CD4-positive, alpha-beta T cell treated with Interleukin-6 at 100 ng/mL for 8 hours (primary cell): ENCODE measurements around the gene UGT1A8.
A peak's percentile ranks its signal among the peaks of the same experiment; 100 is the strongest.
"Not testable (repeated sequence)": the region's sequence is repeated elsewhere in the genome, so short reads cannot be mapped to it uniquely, and the experiment has no call there.

Experiments
- DNase-seq: peaks from one replicate; pipeline ENCODE4 v3.0.0-alpha.2; 2020; ENCODE audit warnings: mixed read lengths, low spot score

UGT1A8 gene

DNA sequence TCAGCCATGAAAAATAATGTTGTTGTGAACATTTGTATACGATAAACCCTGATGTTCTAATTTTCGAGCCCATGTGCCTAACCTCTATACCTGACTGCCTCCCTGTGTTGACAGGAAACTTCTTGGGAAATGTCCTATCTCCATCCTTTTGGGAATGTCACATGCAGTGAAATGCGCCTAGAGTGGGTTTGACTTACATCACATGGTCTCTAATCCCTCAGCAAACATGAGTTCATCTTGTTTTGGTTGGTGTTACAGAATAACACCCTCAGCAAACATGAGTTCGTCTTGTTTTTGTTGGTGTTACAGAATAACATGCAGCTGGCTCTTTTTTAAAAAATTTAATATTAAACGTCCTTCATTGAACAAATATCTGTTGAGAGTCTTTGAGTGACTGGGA, 70.9 kb downstream of the UGT1A8 start:
- DNase-seq, result no peak

DNA sequence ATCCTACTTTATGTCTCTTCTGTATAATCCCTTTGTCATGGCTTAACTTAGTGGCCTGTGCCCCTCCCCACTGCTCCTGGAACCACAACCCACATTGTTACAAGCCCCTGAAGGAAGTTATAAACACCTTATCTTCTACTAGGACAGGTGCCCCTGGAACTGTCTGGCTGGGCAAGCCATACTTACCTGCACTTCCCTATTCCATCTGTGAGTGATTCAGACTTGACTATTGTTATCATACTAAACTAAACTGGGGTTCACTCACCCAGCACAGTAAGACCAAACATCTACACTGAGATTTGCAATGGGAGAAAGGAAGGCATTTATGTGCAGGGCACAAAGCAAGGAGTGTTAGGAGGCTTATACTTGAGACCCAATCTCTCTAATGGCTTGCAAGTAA, 71.6 kb downstream of the UGT1A8 start:
- DNase-seq, result no peak

DNA sequence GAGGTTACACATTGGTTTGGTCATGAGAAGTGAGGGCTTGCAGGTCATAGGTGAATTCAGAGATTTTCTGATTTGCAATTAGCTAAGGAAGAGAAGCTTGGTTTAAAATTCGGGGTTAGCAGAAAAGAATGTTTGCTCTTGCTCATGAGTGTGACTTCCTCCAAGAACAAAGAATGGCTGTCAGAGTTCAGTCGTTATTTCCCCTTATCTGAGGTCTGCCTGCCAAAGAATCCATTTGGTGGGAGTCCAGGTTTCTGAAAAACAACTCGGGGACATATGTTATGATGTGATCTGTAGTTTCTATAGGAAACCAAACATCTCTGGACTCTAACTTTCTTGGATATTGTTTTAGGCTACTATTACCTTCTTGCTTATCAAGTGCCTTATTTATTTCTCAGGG, 72.1 kb downstream of the UGT1A8 start:
- DNase-seq, result no peak

DNA sequence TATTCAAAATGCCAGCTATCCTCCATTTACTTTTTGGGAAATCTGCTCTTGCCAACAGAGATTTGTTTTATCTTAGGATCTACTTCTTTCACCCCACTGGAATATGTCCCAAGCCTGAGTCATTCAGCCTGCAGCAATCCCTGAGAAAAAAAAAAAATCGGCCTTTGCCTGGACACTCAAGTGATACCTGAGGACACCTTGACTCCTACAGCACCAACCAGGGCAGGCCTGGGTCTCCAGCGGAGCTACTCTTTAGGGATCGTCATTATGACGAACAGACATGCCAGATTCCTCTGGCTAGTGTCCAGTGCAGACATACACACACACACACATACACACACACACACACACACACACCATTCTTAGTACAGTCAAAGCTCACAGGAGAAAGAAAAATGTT, 73.0 kb downstream of the UGT1A8 start:
- DNase-seq, result no peak

DNA sequence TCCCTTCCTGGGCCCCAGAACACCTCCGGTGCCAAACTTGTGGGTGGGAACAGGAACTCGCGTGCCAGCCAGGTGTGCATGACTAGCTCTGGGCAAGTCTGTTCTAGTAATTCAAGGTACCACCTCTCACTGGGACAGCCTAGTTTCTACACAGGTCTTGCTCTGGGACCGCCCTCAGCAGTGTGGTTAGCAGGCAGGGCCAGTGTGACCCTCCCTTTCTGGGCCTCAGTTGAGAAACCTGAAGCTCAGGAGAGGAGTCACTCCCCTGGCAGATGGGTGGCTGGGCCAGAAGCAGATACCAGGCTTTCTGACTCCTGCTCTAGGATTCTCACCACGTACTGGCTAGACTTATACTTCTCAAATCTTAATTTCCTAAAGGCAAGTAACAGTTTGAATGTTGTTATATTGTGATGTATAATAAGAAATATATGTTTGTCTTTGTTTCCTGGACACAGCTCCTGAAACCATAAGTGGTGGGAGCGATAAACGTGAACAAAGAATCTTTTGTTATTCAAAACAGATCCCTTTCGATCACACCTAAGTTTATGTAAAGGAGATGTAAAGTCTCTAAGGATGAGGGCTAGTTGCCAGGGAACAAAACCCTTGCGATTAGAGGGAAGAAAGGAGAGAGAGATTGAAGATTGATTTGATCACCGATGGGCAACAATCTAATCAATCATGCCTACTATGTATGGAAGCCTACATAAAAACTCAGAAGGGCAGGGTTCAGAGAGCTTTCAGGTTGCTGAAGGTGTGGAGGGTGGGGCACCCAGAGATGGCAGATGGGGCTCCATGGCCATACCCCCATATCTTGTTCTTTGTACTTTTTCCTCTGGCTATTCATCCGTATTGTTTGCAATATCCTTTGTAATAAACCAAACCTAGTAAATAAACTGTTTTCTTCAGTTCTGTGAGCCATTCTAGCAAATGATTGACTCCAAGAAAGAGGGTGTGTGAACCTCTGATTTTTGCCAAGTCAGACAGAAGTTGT, 74.3 kb downstream of the UGT1A8 start:
- DNase-seq, result no peak

DNA sequence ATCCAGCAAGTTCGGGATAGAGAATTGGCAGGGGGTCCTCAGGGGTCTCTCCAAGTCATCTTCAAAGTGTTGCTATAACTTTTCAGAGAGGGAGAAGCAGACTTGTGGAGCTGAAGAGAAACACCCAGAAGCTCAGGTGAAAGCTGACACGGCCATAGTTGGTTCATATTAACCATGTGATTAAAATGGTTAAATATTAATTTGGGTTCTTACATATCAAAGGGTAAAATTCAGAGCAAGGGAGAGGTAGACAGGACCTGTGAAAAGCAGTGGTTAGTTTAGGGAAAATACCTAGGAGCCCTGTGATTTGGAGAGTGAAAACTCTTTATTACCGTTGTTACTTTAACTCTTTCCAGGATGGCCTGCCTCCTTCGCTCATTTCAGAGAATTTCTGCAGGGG, 75.2 kb downstream of the UGT1A8 start, which contains the start of gene UGT1A6:
TSS of gene UGT1A6 (plus strand) at position 243 of the 400 bp plus-strand sequence. CDS start at position 358, 115 bp downstream.
- no peak for DNase-seq

DNA sequence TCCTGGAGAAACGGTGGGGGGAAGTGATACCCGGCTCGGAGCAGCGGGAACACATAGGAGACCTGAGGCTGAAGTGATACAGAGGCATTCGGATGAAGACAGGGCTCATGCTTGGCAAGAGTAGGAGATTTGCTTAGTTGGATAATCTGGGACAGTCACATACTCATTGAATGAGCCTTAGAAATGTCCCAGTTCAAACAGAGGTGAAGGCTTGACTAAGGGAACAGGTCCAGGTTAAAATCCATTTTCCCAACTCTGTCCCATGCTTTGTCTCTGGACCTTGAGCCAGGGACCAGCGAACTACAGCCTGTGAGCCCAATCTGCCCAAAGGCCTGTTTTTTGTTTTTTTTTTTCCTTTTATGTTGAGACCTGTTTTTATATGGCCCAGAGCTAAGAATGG, 76.5 kb downstream of the UGT1A8 start:
- DNase-seq, result no peak

DNA sequence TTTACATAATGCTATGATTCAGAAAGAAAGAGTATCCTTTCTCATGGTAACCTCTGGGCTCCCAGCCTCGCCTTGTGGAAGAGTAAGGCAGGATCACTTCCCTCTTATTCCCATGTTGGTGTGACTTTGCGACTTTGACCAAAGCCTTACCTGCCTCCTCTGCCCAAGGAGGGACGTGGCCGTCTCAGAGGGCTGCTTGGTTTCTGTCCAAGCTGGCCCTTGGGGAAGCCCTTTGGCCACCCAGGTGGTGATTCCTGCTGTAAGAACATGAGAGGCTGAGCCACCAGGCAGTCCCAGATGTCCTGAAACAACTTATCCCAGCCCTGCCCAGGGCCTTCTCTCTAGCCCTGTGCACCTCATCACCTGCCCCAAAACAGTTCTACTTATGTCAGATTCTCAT, 81.3 kb downstream of the UGT1A8 start:
- no peak for DNase-seq

DNA sequence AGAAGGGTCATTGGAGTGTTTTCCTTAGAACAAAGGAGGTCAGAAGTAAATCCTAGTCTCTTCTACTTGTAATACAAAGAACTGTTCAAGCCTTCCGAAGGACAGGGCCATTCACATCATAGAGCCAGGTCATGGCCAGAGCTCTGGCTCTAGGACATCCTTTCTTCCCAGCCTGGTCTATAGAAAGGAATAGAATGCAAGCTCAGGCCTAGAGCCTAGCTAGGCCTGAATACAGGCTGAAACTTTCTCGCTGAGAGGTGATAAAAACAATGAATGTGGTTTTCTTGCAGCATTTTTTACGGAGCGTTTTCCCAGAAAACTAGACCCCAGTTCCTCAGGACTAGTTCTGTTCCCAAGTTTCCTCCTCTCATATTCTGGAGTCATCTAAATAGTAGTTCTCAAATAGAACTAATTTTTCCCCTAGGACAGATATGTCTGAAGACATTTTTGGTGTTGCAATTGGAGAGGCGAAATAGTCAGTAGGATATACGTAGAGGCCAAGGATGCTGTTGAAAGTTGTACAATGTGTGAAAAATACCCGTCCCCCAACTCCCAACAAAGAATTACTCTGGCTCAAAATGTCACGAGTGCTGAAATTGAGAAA, 82.1 kb downstream of the UGT1A8 start:
- DNase-seq, result no peak

DNA sequence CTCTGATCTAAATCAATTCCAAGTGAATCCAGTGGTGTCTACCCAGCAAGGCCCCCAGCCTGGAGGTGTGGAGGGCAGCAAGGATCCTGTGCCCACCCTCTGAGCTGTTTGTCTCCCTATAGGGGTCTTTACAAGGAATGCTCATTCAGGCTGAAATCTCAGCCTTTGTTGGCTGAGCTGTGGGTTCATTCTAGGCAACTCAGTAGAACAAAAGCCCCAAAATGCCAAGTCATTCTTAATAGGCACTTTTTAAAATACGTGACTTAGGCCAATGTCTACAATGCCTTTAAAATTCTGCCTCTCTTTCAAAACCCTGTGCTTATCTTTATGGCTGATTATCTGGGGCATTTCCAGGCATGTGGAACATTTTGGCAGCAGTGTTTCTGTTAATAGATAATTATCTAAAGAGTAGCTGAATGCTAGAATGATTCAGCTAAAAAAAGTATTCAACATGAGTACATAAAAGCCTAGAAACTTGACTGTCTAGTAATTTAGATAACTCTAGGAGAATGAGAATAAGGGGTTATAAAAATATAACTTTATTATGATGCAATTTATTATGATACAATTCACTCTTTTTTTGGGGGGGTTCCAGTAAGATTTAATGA, 82.7 kb downstream of the UGT1A8 start:
- no peak for DNase-seq

DNA sequence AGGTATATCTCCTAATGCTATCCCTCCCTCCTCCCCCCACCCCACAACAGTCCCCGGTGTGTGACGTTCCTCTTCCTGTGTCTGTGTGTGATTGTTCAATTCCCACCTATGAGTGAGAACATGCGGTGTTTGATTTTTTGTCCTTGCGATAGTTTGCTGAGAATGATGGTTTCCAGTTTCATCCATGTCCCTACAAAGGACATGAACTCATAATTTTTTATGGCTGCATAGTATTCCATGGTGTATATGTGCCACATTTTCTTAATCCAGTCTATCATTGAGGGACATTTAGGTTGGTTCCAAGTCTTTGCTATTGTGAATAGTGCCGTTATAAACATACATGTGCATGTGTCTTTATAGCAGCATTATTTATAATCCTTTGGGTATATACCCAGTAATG, 83.4 kb downstream of the UGT1A8 start:
- DNase-seq, result not testable (repeated sequence)

DNA sequence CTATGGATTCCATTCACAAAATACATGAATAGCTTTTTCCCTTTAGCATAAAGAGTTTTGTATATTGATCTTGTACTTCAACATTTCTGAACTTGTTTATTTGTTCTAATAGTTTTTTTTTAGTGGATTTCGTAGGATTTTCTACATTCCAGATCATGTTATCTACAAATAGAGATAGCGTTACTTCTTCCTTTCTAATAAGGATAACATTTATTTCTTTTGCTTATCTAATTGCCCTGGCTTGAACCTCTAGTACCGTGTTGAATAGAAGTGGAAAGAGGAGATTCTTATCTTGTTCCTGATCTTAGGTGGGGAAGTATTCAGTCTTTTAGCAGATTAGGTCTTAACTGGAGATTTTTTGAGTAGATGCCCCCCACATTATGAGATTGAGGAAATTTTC, 84.8 kb downstream of the UGT1A8 start:
- no peak for DNase-seq

DNA sequence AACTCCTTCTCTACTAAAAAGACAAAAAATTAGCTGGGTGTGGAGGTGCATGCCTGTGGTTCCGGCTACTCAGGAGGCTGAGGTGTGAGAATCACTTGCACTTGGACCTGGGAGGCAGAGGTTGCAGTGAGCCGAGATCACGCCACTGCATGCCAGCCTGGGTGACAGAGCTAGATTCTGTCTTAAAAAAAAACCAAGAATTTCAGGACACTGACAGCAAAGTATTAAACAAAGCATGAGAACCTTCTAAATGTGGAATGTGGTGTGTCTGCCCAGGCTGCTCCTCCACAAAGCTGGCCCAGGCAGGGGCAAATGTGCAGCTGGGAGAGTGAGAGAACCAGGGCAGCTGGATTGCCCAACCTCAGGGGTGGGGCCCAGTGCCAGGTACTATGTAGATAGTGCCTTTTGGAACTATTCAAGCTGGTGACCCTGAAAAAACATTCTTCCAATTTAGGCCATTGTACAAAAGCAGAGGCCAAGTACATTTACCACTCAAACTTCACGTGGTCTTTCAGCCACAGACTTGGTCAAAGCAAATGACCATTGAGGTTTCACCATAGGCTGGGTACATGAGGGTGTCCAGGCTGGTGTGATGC, 88.6 kb downstream of the UGT1A8 start:
- DNase-seq, result no peak

DNA sequence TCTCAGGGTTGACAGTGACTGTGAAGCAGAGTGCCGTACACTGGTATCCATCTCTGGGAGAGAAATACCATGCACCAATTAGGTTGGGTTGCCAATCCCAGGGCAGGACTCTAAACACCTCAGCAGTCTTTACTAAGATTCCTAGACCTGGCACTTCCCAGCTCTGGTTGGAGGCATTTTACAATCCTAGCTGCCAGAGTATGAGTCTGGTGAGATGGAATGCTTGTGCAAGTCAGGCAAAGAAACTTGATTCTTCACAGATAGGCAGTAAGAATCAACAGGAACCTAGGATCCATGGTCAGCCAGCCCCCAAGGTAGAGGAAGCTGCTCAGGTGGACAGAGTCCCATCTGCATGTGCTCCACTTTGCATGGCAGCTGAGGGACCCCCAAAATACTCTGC, 89.3 kb downstream of the UGT1A8 start:
- no peak for DNase-seq

DNA sequence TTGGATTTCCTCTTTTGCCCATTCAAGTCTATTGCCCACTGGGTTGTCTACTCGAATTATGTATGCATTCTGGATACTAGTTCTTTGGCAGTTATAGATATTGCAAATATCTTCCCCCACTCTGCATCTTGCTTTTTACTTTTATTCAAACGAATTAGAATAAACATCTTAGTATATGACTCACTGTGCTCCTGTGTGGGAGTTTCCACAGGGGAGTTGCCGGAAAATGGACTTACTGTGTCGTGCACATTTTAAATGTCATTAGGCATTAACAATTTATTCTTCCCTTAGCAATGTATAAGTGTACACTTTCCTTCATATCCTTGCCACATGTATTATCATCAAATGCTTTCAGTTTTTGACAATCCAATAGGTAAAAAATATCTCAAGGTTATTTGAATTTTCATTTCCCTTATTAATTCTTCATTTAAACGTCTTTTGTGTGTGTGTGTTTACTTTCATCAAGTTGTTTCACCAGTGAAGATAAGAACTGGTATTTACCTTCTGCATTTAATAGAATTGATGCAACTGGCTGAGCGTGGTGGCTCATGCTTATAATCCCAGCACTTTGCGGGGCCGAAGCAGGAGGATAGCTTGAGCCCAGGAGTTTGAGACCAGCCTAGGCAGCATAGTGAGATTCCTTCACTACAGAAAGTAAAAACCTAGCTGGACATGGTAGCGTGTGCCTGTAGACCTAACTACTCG, 90.7 kb downstream of the UGT1A8 start:
- no peak for DNase-seq

DNA sequence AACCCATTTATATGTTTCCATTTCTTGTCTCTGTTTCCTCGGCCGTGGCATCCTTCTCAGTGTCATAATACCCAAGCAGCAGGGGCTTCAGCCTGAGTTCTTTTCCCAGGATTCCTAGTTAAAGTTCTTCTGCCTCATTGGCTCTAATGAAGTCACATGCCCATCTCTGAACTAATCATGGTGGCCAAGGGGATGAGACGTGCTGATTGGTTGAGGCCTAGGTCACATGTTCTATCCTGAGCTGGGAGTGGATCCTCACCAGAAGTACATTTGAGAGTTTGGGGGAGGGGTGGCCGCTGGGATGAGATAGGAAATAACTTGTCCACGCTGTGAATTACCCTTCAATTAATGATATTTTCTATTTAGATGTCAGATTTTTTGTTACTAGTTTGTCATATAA, 91.5 kb downstream of the UGT1A8 start:
- DNase-seq, result no peak

DNA sequence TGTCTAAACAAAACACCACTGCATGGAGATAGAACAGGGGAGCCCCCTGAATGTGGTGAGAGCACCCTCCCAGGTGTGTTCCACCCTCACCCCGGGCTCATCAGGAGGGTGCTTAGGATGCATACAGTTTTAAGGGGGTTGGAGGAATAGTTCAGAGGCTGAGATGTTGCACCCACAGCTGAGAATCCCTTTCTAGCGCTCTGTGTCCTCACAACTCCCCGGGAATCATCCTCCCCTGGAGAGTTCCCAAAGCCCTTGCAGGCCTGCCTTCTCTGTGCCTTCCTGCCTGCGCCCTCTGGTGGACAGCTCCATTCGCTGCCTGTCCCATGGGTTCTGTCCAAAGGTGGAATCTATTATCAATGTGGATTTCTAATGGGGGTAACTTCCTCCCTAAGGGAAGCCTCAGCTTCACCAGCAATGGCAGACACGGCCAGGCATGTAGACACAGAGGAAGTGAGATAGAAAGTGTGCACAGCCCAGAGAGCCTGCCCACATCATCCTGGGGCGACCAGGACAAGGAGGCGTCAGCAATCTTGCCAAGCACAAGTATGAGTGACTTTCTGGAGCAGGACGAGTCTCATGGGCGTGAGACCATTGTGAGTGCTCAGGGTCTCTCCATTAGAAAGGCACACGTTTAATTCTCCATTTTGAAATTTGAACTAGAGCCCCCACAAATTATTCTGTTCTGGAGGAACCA, 94.0 kb downstream of the UGT1A8 start:
- DNase-seq, result peak; percentile 44

DNA sequence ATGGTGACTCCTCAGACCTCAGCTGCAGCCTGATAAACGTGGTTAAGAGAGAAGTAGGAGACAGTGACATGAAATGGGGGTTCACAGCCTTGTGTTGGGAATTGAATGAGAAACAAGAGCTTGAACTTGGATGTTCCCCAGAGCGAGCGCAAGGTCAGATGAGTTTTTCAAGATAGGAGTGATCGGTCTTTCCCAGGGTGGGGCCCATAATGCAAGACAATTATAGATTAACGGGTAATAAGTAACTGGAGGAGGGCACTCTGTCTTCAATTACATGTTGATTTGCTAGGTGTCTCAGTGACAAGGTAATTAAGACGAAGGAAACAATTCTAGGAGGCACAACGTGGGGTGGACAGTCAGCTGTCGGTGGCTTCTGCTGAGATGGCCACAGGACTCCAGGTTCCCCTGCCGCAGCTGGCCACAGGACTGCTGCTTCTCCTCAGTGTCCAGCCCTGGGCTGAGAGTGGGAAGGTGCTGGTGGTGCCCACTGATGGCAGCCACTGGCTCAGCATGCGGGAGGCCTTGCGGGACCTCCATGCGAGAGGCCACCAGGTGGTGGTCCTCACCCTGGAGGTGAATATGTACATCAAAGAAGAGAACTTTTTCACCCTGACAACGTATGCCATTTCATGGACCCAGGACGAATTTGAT, 95.3 kb downstream of the UGT1A8 start, which contains the start of gene UGT1A5:
TSS of gene UGT1A5 (plus strand) at position 297 of the 651 bp plus-strand sequence. CDS start at position 382, 85 bp downstream.
- no peak for DNase-seq

DNA sequence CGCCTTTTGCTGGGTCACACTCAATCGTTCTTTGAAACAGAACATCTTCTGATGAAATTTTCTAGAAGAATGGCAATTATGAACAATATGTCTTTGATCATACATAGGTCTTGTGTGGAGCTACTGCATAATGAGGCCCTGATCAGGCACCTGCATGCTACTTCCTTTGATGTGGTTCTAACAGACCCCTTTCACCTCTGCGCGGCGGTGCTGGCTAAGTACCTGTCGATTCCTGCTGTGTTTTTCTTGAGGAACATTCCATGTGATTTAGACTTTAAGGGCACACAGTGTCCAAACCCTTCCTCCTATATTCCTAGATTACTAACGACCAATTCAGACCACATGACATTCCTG, 95.8 kb downstream of the UGT1A8 start:
- DNase-seq, result no peak

DNA sequence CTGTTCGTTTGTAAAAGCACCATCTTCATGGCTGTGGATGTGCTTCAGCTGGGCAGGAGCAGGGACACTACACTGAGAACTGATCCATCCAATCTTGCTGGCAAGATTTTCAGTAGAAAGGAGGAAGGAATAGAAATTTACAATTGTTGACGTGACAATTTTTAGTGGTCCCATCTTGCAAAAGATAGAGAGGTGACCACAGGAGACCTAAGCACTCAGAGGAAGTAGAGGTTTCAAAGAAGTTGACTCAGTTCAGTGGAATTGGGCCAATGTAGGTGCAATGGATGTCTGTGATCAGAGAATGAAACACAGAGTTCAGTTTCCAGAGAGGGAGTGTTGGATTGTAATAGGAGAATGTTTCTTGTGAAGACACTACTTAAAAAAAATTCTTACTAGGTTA, 96.7 kb downstream of the UGT1A8 start:
- DNase-seq, result no peak

DNA sequence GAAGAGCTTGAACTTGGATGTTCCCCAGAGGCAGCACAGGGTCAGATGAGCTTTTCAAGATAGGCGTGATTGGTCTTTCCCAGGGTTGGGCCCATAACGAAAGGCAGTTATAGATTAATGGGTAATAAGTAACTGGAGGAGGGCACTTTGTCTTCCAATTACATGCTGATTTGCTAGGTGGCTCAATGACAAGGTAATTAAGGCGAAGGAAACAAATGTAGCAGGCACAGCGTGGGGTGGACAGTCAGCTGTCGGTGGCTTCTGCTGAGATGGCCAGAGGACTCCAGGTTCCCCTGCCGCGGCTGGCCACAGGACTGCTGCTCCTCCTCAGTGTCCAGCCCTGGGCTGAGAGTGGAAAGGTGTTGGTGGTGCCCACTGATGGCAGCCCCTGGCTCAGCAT, 101.1 kb downstream of the UGT1A8 start, which contains the start of gene UGT1A4:
TSS of gene UGT1A4 (plus strand) at position 185 of the 400 bp plus-strand sequence. CDS start at position 270, 85 bp downstream.
- no peak for DNase-seq
